Measurements from ENCODE around the gene VPS50.

The VPS50 gene

GRCh38 chr7:93390660-93391059, 158.5 kb downstream of the VPS50 start:
- no peaks in the 10 kb centered on the region for H3K4me1 Mint-ChIP-seq (ENCODE audit: low read depth)
- H3K36me3 Mint-ChIP-seq: no peaks in the 10 kb centered on the region
- H3K27me3 Mint-ChIP-seq: peaks cover 6% of the 10 kb centered on the region

DNA sequence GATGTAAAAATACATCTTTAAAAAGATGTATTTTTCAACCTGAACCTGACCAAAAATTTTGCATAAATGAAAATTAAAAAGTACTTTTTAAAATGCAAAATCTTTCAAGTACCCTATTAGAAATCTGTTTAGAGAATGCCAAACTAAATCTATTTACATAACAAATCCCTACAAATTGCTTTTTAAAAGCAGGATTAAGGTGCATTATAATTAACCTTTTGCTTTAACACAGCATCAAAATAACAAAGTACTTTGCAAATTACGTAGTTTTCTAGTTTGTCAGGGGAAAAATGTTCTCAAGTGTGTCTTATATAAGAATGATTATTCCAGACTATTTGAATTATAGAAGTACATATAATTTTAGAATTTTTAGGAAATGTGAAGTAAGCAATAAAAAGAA, 160.8 kb downstream of the VPS50 start:
- Mint-ChIP-seq H3K27me3 (peaks cover 1% of the 10 kb centered on the region), H3K4me3 (no peak overlapping the region), H3K4me1 (ENCODE audit: low read depth) (no peaks in the 10 kb centered on the region), H3K9me3 (ENCODE audit: low read depth) (no peaks in the 10 kb centered on the region), H3K27ac (no peak overlapping the region), H3K36me3 (no peaks in the 10 kb centered on the region)

More at GRCh38 chr7:93390660-93391059, 158.5 kb downstream of the VPS50 start:
- Mint-ChIP-seq H3K4me3 (no peak overlapping the region), H3K9me3 (ENCODE audit: low read depth) (no peaks in the 10 kb centered on the region), H3K27ac (no peak overlapping the region)

DNA sequence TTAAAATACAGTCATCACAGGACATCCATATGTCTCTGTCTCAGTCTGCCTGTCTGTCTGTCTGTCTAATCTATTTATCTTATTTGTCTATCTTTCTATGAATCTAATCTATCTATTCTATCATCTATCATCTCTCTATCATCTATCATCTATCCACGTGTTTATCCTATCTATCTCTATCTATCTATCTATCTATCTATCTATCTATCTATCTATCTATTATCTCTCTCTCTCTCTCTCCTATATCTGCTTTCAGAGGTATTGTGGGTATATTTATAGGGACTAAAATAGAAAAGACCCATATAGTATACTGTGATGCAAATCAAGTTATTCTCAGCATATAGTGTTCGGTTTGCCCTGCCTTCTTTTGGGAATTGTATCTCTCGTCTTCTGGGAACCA, 167.5 kb downstream of the VPS50 start:
- no peak overlapping the region for H3K27ac Mint-ChIP-seq
- no peaks in the 10 kb centered on the region for H3K36me3 Mint-ChIP-seq
- no peaks in the 10 kb centered on the region for H3K27me3 Mint-ChIP-seq
- no peak overlapping the region for H3K4me3 Mint-ChIP-seq
- no peaks in the 10 kb centered on the region for H3K9me3 Mint-ChIP-seq (ENCODE audit: low read depth)
- H3K4me1 Mint-ChIP-seq (ENCODE audit: low read depth): no peaks in the 10 kb centered on the region

DNA sequence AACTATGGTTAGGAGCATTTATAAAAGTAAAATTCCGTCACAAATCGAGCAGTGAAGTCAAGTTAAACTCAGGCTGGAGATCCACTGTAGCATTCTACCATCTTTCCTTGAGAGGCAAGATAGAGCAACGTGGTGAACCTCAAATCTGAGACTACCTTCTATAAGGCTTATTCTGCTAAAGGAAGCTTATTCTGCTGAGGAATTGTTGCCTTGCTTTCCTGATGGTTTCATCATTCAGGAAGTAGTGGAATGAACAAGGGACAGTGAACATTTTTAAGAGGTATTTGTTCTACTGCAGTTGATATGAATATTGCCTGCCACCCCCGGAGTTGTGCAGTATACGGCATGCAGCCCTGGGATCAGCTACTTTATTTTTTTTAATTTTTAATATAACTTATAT, 170.8 kb downstream of the VPS50 start:
- Mint-ChIP-seq H3K4me3 (no peak overlapping the region), H3K27me3 (no peaks in the 10 kb centered on the region), H3K27ac (no peak overlapping the region), H3K36me3 (no peaks in the 10 kb centered on the region), H3K4me1 (ENCODE audit: low read depth) (no peaks in the 10 kb centered on the region), H3K9me3 (ENCODE audit: low read depth) (no peaks in the 10 kb centered on the region)

DNA sequence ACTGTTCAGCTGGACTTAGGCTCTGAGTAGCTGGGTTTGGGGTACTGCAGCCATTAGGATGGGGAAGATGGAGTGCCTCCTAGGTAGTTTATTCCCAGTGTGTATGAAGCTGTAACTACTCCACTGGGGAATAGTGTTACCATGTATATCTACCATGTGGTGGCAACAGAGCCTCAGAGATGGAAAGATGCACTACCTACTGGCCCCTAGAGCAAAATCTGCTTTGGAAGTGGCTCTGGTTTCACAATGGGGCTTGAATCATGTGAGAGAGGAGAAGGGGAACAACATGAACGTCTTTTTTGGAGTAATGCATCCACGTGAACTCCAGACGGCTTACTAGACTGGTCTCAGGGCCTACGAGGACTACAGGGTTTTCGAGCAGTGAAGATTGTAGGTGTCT, 175.1 kb downstream of the VPS50 start:
- H3K4me3 Mint-ChIP-seq: no peak overlapping the region
- H3K4me1 Mint-ChIP-seq (ENCODE audit: low read depth): no peaks in the 10 kb centered on the region
- H3K9me3 Mint-ChIP-seq (ENCODE audit: low read depth): no peaks in the 10 kb centered on the region
- H3K27ac Mint-ChIP-seq: no peak overlapping the region
- H3K27me3 Mint-ChIP-seq: no peaks in the 10 kb centered on the region
- peaks cover 5% of the 10 kb centered on the region for H3K36me3 Mint-ChIP-seq

DNA sequence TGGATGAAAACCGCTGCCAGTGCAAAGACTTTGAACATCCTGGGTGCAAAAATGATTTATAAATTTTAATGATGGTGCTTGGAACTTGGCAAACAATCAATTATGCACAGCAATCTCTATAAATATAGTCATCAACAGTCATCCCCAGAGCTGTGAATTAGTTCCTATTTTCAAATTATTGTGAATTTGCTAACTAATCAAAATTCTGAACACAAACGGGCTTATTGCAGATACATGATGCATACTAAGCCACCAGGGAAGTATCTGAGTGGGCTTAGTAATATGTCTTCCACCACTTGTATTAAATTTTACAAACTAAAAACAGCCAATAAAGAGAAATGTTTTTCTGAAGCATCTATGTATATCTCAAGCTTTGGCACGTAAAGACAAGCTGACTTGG, 177.2 kb downstream of the VPS50 start:
- H3K9me3 Mint-ChIP-seq (ENCODE audit: low read depth): no peaks in the 10 kb centered on the region
- H3K27me3 Mint-ChIP-seq: peaks cover 1% of the 10 kb centered on the region
- no peak overlapping the region for H3K4me3 Mint-ChIP-seq
- H3K27ac Mint-ChIP-seq: no peak overlapping the region
- H3K36me3 Mint-ChIP-seq: peaks cover 5% of the 10 kb centered on the region
- H3K4me1 Mint-ChIP-seq (ENCODE audit: low read depth): no peaks in the 10 kb centered on the region

Data from activated naive CD8-positive, alpha-beta T cell (primary cell).